Measurements from ENCODE around the gene MYL5. TPM values are rescaled to one million over a fixed set of nuclear protein-coding genes. Genes with fewer than 3 reads are reported as not detected.

Gene MYL5
- total and polyA plus RNA-seq, 2 of the 13 experiments (the other 11 are each of a cell fraction or from before 2014, with no cell fraction given), result 6.5 to 16.0 TPM

GRCh38 chr4:680928-681645, 6.7 kb downstream of the MYL5 start (continued):
- TF ChIP-seq ZNF350 (CRISPR knock-in tag; IDR thresholded peaks at IDR 0.05; ENCODE audit: borderline replicate concordance, low read depth), result no peak
- TF ChIP-seq MEF2D (CRISPR knock-in tag; IDR thresholded peaks at IDR 0.05), result no peak
- TF ChIP-seq NKX3-1 (CRISPR knock-in tag; IDR thresholded peaks at IDR 0.05), result no peak
- TF ChIP-seq, protein P1, sequence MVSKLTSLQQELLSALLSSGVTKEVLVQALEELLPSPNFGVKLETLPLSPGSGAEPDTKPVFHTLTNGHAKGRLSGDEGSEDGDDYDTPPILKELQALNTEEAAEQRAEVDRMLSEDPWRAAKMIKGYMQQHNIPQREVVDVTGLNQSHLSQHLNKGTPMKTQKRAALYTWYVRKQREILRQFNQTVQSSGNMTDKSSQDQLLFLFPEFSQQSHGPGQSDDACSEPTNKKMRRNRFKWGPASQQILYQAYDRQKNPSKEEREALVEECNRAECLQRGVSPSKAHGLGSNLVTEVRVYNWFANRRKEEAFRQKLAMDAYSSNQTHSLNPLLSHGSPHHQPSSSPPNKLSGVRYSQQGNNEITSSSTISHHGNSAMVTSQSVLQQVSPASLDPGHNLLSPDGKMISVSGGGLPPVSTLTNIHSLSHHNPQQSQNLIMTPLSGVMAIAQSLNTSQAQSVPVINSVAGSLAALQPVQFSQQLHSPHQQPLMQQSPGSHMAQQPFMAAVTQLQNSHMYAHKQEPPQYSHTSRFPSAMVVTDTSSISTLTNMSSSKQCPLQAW (CRISPR knock-in tag; IDR thresholded peaks at IDR 0.05), result no peak
- no peak for TF ChIP-seq RFXANK (CRISPR knock-in tag; IDR thresholded peaks at IDR 0.05)
- TF ChIP-seq MED13 (CRISPR knock-in tag; IDR thresholded peaks at IDR 0.05), result no peak
- no peak for TF ChIP-seq ZNF274 (CRISPR knock-in tag; IDR thresholded peaks at IDR 0.05)
- no peak for TF ChIP-seq AKAP8 (CRISPR knock-in tag; IDR thresholded peaks at IDR 0.05)
- no peak for TF ChIP-seq ZNF143 (CRISPR knock-in tag; IDR thresholded peaks at IDR 0.05)
- no peak for TF ChIP-seq KLF16 (CRISPR knock-in tag; IDR thresholded peaks at IDR 0.05)
- TF ChIP-seq ELK4 (CRISPR knock-in tag; IDR thresholded peaks at IDR 0.05; ENCODE audit: borderline replicate concordance), result no peak
- TF ChIP-seq NPAS2 (CRISPR knock-in tag; IDR thresholded peaks at IDR 0.05; ENCODE audit: borderline replicate concordance), result no peak
- TF ChIP-seq ZBTB39 (CRISPR knock-in tag; IDR thresholded peaks at IDR 0.05), result no peak
- TF ChIP-seq ZNF224 (CRISPR knock-in tag; IDR thresholded peaks at IDR 0.05), result no peak
- TF ChIP-seq ZC3H4 (CRISPR knock-in tag; IDR thresholded peaks at IDR 0.05; ENCODE audit: borderline replicate concordance), result no peak
- TF ChIP-seq RFX3 (CRISPR knock-in tag; IDR thresholded peaks at IDR 0.05), result no peak
- no peak for TF ChIP-seq STAG1 (CRISPR knock-in tag; IDR thresholded peaks at IDR 0.05)
- no peak for TF ChIP-seq JDP2 (CRISPR knock-in tag; IDR thresholded peaks at IDR 0.05; ENCODE audit: borderline replicate concordance)
- TF ChIP-seq ZNF704 (CRISPR knock-in tag; IDR thresholded peaks at IDR 0.05; ENCODE audit: borderline replicate concordance), result no peak
- TF ChIP-seq RBFOX2 (IDR thresholded peaks at IDR 0.05; ENCODE audit: low read depth, low read length), result no peak
- no peak for TF ChIP-seq CENPT (CRISPR knock-in tag; IDR thresholded peaks at IDR 0.05; ENCODE audit: low read depth)
- no peak for TF ChIP-seq PHF5A (CRISPR knock-in tag; IDR thresholded peaks at IDR 0.05; ENCODE audit: low read depth, unreplicated experiment)
